Large intestine (tissue), 3 donors: Measurements from ENCODE around the gene SORCS2. TPM values are rescaled to one million over a fixed set of nuclear protein-coding genes. Genes with fewer than 3 reads are reported as not detected.

ENCODE experiments used
- DNase-seq, 2 donors: peaks; one replicate each; pipeline versions ENCODE4 v3.0.0 to v3.0.0-alpha.2; 2013
- H3K27ac ChIP-seq: one replicate; pipeline ENCODE4 v1.5.1; 2013; ENCODE audit warnings: low read length
- H3K27me3 ChIP-seq: 2 replicates; pipeline ENCODE4 v1.6.1; 2013; ENCODE audit warnings: low read length; ENCODE audit not compliant: control insufficient read depth, insufficient read depth
- H3K36me3 ChIP-seq: 2 replicates; pipeline ENCODE4 v1.6.1; 2013; ENCODE audit warnings: low read length; ENCODE audit not compliant: control insufficient read depth, insufficient read depth
- H3K4me1 ChIP-seq: one replicate; pipeline ENCODE4 v1.6.1; 2013; ENCODE audit warnings: low read length; ENCODE audit not compliant: control insufficient read depth, insufficient read depth
- H3K4me3 ChIP-seq: one replicate; pipeline ENCODE4 v1.5.1; 2013; ENCODE audit warnings: low read length
- H3K9me3 ChIP-seq: one replicate; pipeline ENCODE4 v1.6.1; 2013; ENCODE audit warnings: mild to moderate bottlenecking, low read depth, low read length, moderate library complexity; ENCODE audit not compliant: control insufficient read depth
- WGBS: methylation state at CpG from one replicate; pipeline ENCODE4 v1.1.5; 2013; ENCODE audit warnings: low lambda C conversion rate; ENCODE audit not compliant: insufficient coverage; 5-methylcytosine and 5-hydroxymethylcytosine counted together
- polyA plus RNA-seq: library from polyadenylated mRNA; unstranded; fragments of 120-200 nt; gene quantifications from one replicate; pipeline ENCODE4 v1.2.1, GENCODE V29; 2013

The SORCS2 gene
- polyA plus RNA-seq, 1 donor: 3.6 TPM

DNA sequence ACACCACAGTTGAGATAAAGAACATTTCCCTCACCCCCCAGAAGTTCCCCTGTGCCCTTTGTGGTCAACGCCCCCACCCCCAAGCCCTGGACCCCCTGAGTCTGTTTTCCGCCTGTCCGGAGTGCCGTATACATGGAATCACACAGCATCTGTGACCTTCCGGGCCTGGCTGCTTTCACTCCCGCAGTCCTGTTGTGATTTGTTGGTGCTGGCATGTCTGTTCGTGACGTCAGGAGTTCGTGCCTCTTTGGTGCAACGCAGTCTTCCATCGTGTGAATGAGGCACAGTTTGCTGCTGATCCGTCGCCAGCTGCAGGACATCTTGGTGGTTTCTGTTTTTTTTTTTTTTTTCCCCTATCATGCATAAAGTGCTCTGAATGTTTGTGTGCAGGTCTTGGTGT lies 180.3 kb downstream of the SORCS2 start:
- Histone ChIP-seq H3K4me3 (no peak overlapping the region), H3K9me3 (no peaks in the 10 kb centered on the region), H3K36me3 (no peaks in the 10 kb centered on the region), H3K27ac (no peak overlapping the region), H3K27me3 (no peaks in the 10 kb centered on the region), H3K4me1 (peaks cover 1% of the 10 kb centered on the region)
- DNase-seq: no peak
- whole genome bisulfite sequencing: no CpG with 5 or more reads among the region's 13 CpGs

DNA sequence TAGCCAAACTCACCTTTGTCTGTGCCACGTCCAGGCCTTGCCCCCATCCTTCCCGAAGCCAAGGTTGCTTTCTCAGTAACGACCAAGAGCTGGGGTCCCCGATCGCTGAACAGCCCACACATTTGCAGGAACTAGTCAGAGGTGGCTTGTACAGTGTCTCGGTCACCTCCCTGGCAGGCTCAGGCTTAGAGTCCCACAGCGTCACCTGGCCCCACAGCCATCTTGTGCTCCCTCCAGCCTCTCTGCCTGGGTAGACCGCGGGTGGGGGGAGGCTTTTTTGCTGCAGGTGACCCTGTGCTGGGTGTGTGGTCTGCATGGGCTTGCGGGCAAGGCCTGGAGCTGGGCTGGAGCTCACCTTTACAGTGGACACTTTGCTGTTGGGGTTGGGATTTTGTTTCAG lies 182.2 kb downstream of the SORCS2 start:
- no peaks in the 10 kb centered on the region for H3K4me1 ChIP-seq
- DNase-seq: no peak
- H3K27me3 ChIP-seq: no peaks in the 10 kb centered on the region
- H3K4me3 ChIP-seq: no peak overlapping the region
- H3K36me3 ChIP-seq: no peaks in the 10 kb centered on the region
- no peaks in the 10 kb centered on the region for H3K9me3 ChIP-seq
- no CpG with 5 or more reads among the region's 10 CpGs for WGBS
- H3K27ac ChIP-seq: no peak overlapping the region

DNA sequence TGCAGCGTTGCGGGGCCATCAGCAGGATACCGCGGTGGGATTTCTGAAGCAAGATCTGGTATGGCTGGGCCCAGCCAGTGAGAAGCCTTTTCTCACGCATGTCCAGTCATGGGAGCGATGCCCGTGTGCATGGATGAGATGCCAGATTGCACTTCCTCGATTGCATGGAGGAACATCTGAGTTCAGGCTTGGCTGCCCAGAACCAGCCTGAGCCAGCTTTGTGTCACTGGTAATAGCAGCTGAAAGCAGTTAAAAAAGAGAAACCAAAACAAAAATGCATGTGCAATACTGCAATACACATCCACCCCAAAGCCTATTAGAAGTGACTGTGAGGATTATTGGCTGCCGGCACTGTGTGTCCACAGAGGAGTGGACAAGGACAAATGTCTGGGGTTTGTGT lies 183.1 kb downstream of the SORCS2 start:
- Histone ChIP-seq H3K27ac (no peak overlapping the region), H3K9me3 (no peaks in the 10 kb centered on the region), H3K27me3 (no peaks in the 10 kb centered on the region), H3K4me1 (no peaks in the 10 kb centered on the region), H3K4me3 (no peak overlapping the region), H3K36me3 (no peaks in the 10 kb centered on the region)
- WGBS: no CpG with 5 or more reads among the region's 9 CpGs
- DNase-seq: no peak

DNA sequence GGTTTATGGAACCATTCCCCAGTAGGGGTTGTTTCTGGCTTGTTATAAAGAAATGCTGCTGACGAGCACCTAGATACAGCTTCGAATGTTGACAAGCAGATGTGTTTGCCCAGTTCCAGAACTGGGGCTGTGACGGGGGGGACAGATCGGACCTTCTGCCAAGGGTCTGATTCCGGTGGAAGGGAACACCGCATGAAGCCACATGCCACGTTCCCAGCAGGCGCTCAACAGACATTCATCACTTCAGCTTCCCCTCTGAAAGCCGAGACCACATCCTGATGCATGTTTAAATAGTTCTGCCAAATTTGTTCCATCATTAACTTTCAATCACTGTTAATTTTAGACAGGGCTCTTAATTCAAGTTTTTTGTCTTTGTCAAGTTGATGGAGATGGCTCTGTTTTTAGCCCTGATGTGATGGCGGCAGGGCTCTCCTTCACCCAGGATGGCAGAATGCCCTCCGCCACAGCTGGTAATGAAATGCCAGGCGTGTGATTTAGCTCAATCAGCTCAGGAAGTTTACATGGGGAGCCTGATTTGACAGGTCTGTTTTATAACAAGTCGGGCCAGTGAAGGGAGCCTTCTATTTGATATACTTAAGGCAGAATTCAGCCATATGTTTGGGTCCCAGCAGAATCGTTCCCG lies 185.0 kb downstream of the SORCS2 start:
- Histone ChIP-seq H3K4me1 (no peaks in the 10 kb centered on the region), H3K36me3 (no peaks in the 10 kb centered on the region), H3K9me3 (no peaks in the 10 kb centered on the region), H3K27me3 (no peaks in the 10 kb centered on the region), H3K27ac (no peak overlapping the region), H3K4me3 (no peak overlapping the region)
- no peak for DNase-seq
- WGBS: no CpG with 5 or more reads among the region's 15 CpGs

DNA sequence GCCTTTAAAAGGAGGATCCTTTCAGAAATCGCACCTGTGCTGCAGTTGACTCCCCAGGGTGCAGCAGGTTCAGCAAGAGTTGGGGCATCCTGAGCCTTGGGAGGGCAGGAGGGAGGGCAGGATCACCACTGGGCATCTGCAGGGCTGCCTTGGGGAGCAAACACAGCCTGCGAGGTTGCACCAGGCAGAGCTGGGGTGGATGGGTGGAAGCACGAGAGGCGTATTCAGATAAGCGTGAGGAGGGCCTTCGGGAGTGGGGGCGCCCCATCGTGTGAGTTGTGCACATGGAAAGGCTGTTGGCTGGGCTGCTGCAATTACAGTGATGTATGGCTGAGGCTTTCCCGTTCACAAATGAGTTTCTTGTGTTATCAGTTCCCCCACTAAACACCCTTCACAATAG lies 186.8 kb downstream of the SORCS2 start:
- Histone ChIP-seq H3K4me1 (no peaks in the 10 kb centered on the region), H3K36me3 (no peaks in the 10 kb centered on the region), H3K9me3 (no peaks in the 10 kb centered on the region), H3K27ac (no peak overlapping the region), H3K4me3 (no peak overlapping the region), H3K27me3 (no peaks in the 10 kb centered on the region)
- no peak for DNase-seq
- no CpG with 5 or more reads among the region's 9 CpGs for WGBS

DNA sequence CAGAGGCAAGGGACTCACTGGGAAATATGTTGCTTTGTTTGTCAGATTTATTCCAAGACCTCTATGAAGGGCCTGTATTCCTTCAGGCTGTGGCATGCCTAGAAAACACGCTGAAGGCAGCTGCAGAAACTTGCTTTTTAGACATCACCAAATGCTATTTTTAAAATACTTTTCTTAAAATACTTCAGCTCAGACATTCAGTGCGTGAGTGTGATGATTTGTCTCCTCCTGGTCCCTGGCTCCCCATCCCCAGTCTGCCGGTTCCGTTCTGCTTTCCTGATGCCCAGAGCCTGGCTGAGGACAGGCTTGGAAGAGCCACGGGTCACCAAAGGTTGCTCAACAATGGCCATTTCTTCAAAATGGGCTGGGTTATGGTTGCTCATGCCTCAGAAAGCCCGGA lies 187.4 kb downstream of the SORCS2 start:
- H3K9me3 ChIP-seq: no peaks in the 10 kb centered on the region
- no peaks in the 10 kb centered on the region for H3K27me3 ChIP-seq
- no peak for DNase-seq
- H3K4me1 ChIP-seq: no peaks in the 10 kb centered on the region
- WGBS: no CpG with 5 or more reads among the region's 6 CpGs
- no peak overlapping the region for H3K27ac ChIP-seq
- H3K4me3 ChIP-seq: no peak overlapping the region
- H3K36me3 ChIP-seq: no peaks in the 10 kb centered on the region

DNA sequence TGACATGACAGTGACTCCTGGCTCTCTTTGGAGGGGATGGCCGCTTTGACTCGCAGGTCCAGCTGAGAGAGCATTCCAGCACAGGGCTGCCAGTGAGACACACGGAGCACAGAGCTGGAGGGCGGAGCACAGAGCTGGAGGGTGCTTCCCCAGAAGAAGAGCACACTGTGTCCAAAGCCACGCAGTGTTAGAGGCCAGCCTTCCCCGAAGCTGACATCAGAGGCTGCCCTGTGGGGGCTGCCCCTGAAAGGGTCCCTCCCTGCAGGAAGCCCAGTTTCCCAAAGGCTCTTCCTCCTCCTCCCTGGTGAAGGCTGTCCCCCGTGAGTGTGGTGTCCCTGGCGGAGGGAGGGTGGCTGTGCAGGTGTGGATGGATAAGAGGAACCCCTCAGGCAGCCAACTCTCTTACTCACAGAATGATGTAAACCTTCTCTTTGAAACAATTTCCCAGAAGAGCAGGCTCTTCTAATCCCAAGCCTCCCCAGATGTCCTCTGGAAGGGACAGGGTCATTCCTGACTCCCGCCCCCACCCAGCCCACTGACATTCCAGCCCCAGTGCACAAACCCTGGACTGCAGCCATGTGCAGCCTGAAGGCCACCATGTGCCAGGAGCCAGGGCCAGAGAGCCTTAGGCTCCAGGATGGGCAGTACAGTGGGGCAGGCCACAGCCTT lies 189.0 kb downstream of the SORCS2 start:
- no peak for DNase-seq
- Histone ChIP-seq H3K27me3 (no peaks in the 10 kb centered on the region), H3K9me3 (no peaks in the 10 kb centered on the region), H3K4me3 (no peak overlapping the region), H3K27ac (no peak overlapping the region), H3K4me1 (no peaks in the 10 kb centered on the region), H3K36me3 (no peaks in the 10 kb centered on the region)
- no CpG with 5 or more reads among the region's 9 CpGs for WGBS

DNA sequence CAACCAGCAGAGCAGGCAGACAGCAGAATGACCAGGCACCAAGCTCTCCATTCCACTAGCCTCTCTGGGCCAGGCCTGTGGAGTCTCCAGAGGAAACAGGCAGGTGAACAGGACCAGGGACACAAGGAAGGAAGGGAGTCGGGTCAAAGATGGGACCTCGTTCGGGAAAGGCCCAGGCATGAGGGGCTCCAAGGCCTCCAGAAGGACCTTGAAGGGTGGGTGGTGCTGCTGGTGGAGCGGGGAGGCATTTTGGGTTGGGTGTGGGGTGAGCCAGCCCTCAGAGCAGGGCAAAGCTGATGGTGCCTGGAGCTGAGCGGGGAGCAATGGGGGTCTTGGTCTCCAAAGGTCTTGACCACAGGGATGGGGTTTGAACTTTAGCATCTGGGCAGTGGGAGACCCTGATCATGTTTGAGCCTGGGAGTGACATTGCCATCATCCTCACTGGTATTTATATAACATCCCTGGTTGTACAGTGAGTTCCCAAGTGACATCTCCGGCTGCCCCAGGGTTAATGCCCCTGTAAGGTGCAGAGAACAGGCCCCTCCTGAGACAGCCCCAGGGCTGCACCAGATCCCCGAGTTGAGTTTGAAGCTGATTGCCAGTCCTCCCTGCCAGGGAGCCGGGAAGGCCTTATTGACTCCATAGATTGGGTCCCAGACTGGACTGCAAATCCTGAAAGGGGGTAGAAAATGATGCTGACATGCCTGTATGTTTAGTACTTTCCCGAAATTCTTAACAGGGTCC lies 189.7 kb downstream of the SORCS2 start:
- Histone ChIP-seq H3K36me3 (no peaks in the 10 kb centered on the region), H3K27me3 (no peaks in the 10 kb centered on the region), H3K4me1 (no peaks in the 10 kb centered on the region), H3K27ac (no peak overlapping the region), H3K9me3 (no peaks in the 10 kb centered on the region), H3K4me3 (no peak overlapping the region)
- no peak for DNase-seq
- no CpG with 5 or more reads among the region's 9 CpGs for WGBS

DNA sequence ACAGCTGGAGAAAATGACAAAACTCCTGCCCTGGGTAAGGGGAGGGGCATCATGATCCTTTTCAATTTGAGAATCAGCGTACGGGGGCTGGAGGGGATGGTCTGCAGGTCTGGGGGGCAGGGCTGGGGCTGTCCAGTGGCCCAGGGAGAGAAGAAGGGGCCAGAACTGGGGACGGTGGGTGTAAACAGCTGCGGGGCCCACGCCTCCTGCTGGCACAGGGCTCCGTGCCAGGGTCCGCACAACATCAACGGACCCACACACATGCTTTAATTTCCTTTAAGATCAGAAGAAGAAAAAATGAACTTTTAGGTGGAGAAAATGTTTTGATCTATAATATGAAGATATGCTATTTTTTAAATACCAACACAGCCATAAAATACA lies 190.3 kb downstream of the SORCS2 start:
- Histone ChIP-seq H3K4me3 (no peak overlapping the region), H3K4me1 (no peaks in the 10 kb centered on the region), H3K27me3 (no peaks in the 10 kb centered on the region), H3K36me3 (no peaks in the 10 kb centered on the region), H3K27ac (no peak overlapping the region), H3K9me3 (no peaks in the 10 kb centered on the region)
- WGBS: no CpG with 5 or more reads among the region's 8 CpGs
- DNase-seq: no peak

DNA sequence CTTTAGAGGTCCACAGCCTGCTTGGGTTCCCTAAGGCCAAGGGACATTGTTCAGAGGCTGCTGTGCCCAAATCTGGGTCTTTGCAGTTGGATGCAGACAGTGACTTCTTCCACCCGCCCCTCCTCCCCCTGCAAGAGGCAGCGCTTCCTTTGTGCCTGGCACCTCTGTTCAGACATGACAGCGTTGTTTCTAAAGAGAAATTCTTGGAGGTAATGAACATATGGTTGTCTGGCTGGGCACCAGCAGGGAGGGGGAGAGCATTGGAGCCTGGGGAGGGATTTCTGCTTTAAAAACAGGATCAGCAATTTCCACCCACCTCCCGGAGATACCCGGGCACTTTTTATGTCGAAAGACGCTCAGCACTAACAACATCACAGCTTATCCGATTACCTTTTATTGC lies 190.9 kb downstream of the SORCS2 start:
- WGBS: 100% methylated on average over 1 of the region's 8 CpGs
- DNase-seq: no peak
- Histone ChIP-seq H3K36me3 (no peaks in the 10 kb centered on the region), H3K27me3 (no peaks in the 10 kb centered on the region), H3K9me3 (no peaks in the 10 kb centered on the region), H3K4me1 (no peaks in the 10 kb centered on the region), H3K27ac (no peak overlapping the region), H3K4me3 (no peak overlapping the region)
